B cell (primary cell): ENCODE data around the gene EEPD1.

Experiments used
- CTCF ChIP-seq: fragments of 200-600 bp; IDR thresholded peaks from one replicate; pipeline ENCODE4 v1.8.0; 2022; ENCODE audit warnings: antibody characterized with exemption, mild to moderate bottlenecking
- EZH2 ChIP-seq: IDR thresholded peaks from 2 replicates; pipeline ENCODE4 v1.6.1; 2012; ENCODE audit warnings: borderline replicate concordance, low read depth, mild to moderate bottlenecking, moderate library complexity, low read length; ENCODE audit not compliant: insufficient read depth, poor library complexity, severe bottlenecking

- TF ChIP-seq CTCF = no peak
- no peak for TF ChIP-seq EZH2
These were observed 120.8 kb downstream of the EEPD1 start for GRCh38 chr7:36273836-36274235.
